ENCODE data around the gene PRR5L.
A peak's percentile ranks its signal among the peaks of the same experiment; 100 is the strongest.
"Not testable (repeated sequence)": the region's sequence is repeated elsewhere in the genome, so short reads cannot be mapped to it uniquely, and the experiment has no call there.

The PRR5L gene

GRCh38 chr11:36511062-36511461 lies 215.0 kb downstream of the PRR5L start:
- not testable (repeated sequence) for DNase-seq (ENCODE audit: low spot score in 2 of 2); ATAC-seq (replicated peaks; ENCODE audit: extremely low read depth, poor library complexity, severe bottlenecking); H3K9me3 Mint-ChIP-seq
- Mint-ChIP-seq H3K27me3 (peaks cover 27% of the 10 kb centered on the region), H3K4me3 (peak overlapping the region; percentile 95), H3K36me3 (ENCODE audit: insufficient read depth) (peaks cover 10% of the 10 kb centered on the region), H3K27ac (ENCODE audit: low read depth) (peak overlapping the region; percentile 98), H3K4me1 (peaks cover 25% of the 10 kb centered on the region)

GRCh38 chr11:36512016-36512415 lies 215.9 kb downstream of the PRR5L start:
- DNase-seq (ENCODE audit: low spot score in 2 of 2) = no peak
- Mint-ChIP-seq H3K4me3 (no peak overlapping the region), H3K4me1 (peaks cover 25% of the 10 kb centered on the region), H3K27ac (ENCODE audit: low read depth) (no peak overlapping the region), H3K36me3 (ENCODE audit: insufficient read depth) (peaks cover 10% of the 10 kb centered on the region), H3K27me3 (peaks cover 27% of the 10 kb centered on the region), H3K9me3 (no peaks in the 10 kb centered on the region)
- no peak for ATAC-seq (replicated peaks; ENCODE audit: extremely low read depth, poor library complexity, severe bottlenecking)

- Mint-ChIP-seq H3K4me1 (peaks cover 14% of the 10 kb centered on the region), H3K36me3 (ENCODE audit: insufficient read depth) (peaks cover 8% of the 10 kb centered on the region), H3K4me3 (no peak overlapping the region), H3K27me3 (peaks cover 34% of the 10 kb centered on the region), H3K27ac (ENCODE audit: low read depth) (no peak overlapping the region), H3K9me3 (no peaks in the 10 kb centered on the region)
- ATAC-seq (replicated peaks; ENCODE audit: extremely low read depth, poor library complexity, severe bottlenecking) (no peak), DNase-seq (ENCODE audit: low spot score in 2 of 2) (no peak)
These were observed 217.9 kb downstream of the PRR5L start for GRCh38 chr11:36513965-36514364.
